Nephron (organoid): ENCODE data around the gene C15orf39.

Source experiments
- H3K27ac Mint-ChIP-seq, 3 experiments: 2 replicates each; pipeline ENCODE4 v1.8.0; 2020; ENCODE audit warnings: mixed read lengths in 3 of 3, mild to moderate bottlenecking in 2 of 3, moderate library complexity in 1 of 3
- H3K27me3 Mint-ChIP-seq: 2 replicates; pipeline ENCODE4 v1.8.0; 2021; ENCODE audit warnings: low read depth, mild to moderate bottlenecking, moderate library complexity, mixed read lengths
- H3K36me3 Mint-ChIP-seq: 2 replicates; pipeline ENCODE4 v1.8.0; 2020; ENCODE audit warnings: low read depth, mixed read lengths
- H3K4me1 Mint-ChIP-seq: 2 replicates; pipeline ENCODE4 v1.8.0; 2020; ENCODE audit warnings: mixed read lengths
- H3K4me3 Mint-ChIP-seq, 3 experiments: 2 replicates each; pipeline ENCODE4 v1.8.0; 2020; ENCODE audit warnings: mild to moderate bottlenecking in 3 of 3, mixed read lengths in 3 of 3, moderate library complexity in 2 of 3
- H3K9me3 Mint-ChIP-seq: 2 replicates; pipeline ENCODE4 v1.8.0; 2020; ENCODE audit warnings: mixed read lengths
- CTCF ChIP-seq, 3 experiments: fragments of 200-600 bp; sonication (generic); IDR thresholded peaks; one replicate each; pipeline ENCODE4 v1.5.0; 2021; ENCODE audit warnings: antibody characterized with exemption in 3 of 3; ENCODE audit not compliant: unreplicated experiment in 3 of 3

C15orf39 gene

GRCh38 chr15:75202251-75203016 is 752 bp downstream of the C15orf39 start:
- Mint-ChIP-seq H3K27me3 (peaks cover 33% of the 10 kb centered on the region), H3K4me1 (peaks cover 33% of the 10 kb centered on the region), H3K27ac (peak overlapping the region in 1 of 3 experiments; percentile 70), H3K36me3 (no peaks in the 10 kb centered on the region), H3K9me3 (no peaks in the 10 kb centered on the region), H3K4me3 (peak overlapping the region; percentile 86 to 92 (median 89))
- peak in 2 of 3 experiments; percentile 51 to 57 for TF ChIP-seq CTCF (IDR thresholded peaks at IDR 0.05; ENCODE audit: unreplicated experiment in 3 of 3)

GRCh38 chr15:75203017-75203907 is 1.6 kb downstream of the C15orf39 start:
- Mint-ChIP-seq H3K4me3 (peak overlapping the region; percentile 86 to 92 (median 88)), H3K27ac (peak overlapping the region in 2 of 3 experiments; percentile 45 to 70), H3K4me1 (peaks cover 32% of the 10 kb centered on the region), H3K27me3 (peaks cover 27% of the 10 kb centered on the region), H3K36me3 (no peaks in the 10 kb centered on the region), H3K9me3 (no peaks in the 10 kb centered on the region)
- TF ChIP-seq CTCF (IDR thresholded peaks at IDR 0.05; ENCODE audit: unreplicated experiment in 3 of 3), result no peak

GRCh38 chr15:75203908-75204263 is 2.2 kb downstream of the C15orf39 start:
- Mint-ChIP-seq H3K4me3 (peak overlapping the region; percentile 67 to 88 (median 73)), H3K9me3 (no peaks in the 10 kb centered on the region), H3K4me1 (peaks cover 27% of the 10 kb centered on the region), H3K36me3 (peaks cover 1% of the 10 kb centered on the region), H3K27me3 (peaks cover 21% of the 10 kb centered on the region), H3K27ac (no peak overlapping the region)
- no peak for TF ChIP-seq CTCF (IDR thresholded peaks at IDR 0.05; ENCODE audit: unreplicated experiment in 3 of 3)

GRCh38 chr15:75204340-75205063 is 2.8 kb downstream of the C15orf39 start:
- Mint-ChIP-seq H3K36me3 (peaks cover 6% of the 10 kb centered on the region), H3K27me3 (peaks cover 14% of the 10 kb centered on the region), H3K4me3 (peak overlapping the region; percentile 67 to 88 (median 73)), H3K4me1 (peaks cover 26% of the 10 kb centered on the region), H3K9me3 (no peaks in the 10 kb centered on the region), H3K27ac (peak overlapping the region in 1 of 3 experiments; percentile 11)
- peak; percentile 87 to 94 (median 90) for TF ChIP-seq CTCF (IDR thresholded peaks at IDR 0.05; ENCODE audit: unreplicated experiment in 3 of 3)

GRCh38 chr15:75205064-75205395 is 3.3 kb downstream of the C15orf39 start:
- Mint-ChIP-seq H3K27ac (peak overlapping the region in 1 of 3 experiments; percentile 11), H3K9me3 (no peaks in the 10 kb centered on the region), H3K4me3 (peak overlapping the region; percentile 67 to 88 (median 73)), H3K27me3 (peaks cover 11% of the 10 kb centered on the region), H3K36me3 (peaks cover 6% of the 10 kb centered on the region), H3K4me1 (peaks cover 22% of the 10 kb centered on the region)
- no peak for TF ChIP-seq CTCF (IDR thresholded peaks at IDR 0.05; ENCODE audit: unreplicated experiment in 3 of 3)
